SKM-1 (cell line): Measurements from ENCODE around the gene TTC21B.

ENCODE experiments used
- DNase-seq: peaks from one replicate; lab custom pipeline; 2025; ENCODE audit not compliant: unreplicated experiment; lab: John Stamatoyannopoulos, UW

TTC21B gene

DNA sequence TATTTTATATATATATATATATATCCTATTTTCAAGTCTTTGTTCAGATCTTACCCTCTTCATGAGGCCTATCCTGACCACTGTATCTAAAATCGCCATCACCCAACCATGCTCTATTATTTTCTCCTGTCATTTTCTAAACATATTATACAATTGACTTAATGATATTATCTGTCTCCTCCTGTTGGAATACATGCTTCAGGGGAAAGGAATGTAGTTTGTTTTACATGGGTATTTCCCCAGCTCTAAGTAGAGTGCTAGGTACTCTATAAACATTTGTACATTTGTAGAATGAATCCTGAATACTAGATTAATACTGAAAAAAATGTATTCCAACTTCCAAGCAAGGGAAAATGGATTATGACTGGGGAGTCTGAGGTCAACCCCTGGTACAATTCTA is 26.2 kb downstream of the TTC21B start:
- DNase-seq, result no peak

DNA sequence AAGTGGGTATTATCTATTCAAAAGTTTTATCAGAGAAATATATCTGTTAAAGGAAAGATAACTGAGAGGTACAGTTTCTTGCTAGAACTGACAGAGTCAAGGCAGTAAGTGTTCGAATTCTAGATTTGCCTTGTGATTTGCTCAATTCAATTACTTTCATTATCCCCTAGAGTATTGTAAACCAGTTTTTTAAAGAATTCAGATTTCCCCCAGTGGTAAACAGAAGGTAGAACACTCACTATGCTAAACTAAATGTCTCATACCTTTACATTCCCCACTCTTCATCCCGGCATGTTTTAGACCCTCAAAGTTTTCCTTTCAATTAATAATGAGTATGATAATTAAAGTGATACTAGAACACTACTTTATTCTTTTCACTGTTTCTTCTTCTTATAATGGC is 28.6 kb downstream of the TTC21B start:
- DNase-seq, result no peak

DNA sequence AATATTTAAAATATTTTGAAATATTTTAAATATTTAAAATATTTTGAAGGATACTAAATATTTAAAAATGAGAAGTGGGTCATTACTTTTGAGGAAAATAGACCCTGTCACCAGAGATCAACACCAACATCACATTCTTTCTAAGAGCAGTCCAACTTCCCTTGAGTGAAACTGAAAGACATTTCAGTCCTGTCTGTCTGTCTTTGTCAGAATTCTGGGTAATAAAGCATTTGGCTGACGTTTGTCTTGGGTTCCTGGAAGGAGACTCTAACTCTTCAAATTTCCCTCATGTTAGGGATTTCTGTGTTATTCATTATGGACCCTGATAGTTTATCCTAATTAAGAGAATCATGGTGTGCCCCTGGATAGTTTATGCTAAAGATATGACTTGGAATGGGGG is 32.8 kb downstream of the TTC21B start:
- DNase-seq, result no peak

DNA sequence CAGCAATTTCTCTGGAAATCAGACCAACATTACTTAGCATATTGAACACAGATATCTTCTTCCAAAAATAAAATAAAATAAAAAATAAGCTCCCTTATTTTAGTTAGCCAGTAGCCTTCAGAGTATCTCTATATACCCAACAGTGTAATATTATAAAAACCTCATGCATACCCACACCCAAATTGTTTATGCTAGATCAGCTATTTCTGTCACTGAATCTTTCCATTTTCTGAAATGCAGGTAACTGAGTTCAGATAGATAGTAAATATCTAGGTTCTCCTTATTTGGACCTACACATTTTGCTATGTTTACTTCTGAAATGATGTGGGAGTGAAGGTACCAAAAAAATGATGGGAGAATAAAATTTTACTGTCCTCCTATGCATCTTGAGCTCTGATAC is 39.9 kb downstream of the TTC21B start:
- no peak for DNase-seq

DNA sequence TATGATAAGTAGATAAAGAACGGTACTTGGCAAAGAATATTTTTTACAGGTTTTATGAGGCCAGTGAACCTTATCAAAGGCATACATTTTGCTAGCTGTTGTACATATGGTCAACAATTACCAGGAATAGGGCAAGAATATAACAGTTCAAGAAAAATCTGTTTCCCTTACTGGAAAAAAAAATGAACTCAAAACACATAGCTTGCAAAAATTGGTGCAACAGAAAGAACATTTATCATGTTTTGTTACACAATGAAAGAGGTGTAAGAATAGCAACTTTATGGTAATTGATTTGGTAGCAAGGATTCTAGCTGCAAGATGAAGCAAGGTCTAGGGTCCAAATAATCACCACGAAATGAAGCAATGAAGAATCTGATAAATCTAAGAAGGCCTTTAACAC is 41.6 kb downstream of the TTC21B start:
- DNase-seq, result no peak

DNA sequence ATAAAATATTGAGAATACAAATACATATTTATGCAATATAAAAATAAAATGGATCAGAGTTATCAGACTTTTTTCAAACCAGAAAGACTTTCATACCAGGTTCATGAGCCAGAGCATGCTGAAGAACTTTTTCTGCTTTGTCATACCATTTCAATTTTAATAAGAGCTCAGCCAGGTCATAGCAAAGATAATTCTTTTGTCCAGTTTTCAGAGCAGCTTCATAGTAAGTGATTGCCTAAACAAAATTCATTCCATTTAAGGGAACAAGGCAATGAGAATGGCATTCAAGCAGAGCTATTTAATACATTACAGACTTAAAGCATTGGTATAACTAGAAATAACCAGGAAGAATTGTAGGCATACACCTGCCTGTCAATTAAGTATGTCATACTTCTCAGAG is 42.3 kb downstream of the TTC21B start:
- no peak for DNase-seq

DNA sequence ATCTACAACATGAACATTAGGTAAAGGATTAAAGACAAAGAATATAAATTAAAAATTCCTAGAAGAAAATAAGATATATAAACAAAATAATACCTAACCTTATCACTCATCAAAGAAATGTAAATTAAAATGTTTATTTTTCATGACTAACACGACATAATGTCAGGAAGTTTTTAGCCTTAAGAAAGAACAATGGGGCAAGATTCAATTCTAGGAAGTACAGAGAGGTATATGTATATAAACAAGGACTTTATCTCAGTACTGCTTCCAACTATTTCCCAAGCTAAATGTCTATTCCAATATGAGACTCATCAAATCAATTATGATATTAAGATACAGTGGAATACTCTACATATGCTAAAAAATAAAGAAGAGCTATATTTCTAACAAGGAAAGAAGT is 44.1 kb downstream of the TTC21B start:
- DNase-seq, result no peak

DNA sequence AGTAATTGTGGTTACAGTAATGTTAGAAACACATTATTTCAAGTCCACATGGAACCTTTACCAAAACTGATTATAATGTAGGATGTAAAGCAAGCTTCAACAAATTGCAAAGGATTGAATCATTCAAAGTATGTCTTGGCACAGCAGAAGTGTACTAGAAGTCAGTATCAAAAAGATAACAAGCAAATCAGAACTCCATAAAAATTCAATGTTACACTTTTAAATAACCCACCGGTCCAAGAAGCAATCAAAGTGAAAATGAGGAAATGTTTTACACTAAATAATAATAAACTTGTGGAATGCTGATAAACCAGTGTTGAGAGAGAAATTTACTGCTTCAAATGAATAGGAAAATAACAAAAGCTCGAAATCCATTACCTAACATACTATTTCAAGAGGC is 47.7 kb downstream of the TTC21B start:
- no peak for DNase-seq

DNA sequence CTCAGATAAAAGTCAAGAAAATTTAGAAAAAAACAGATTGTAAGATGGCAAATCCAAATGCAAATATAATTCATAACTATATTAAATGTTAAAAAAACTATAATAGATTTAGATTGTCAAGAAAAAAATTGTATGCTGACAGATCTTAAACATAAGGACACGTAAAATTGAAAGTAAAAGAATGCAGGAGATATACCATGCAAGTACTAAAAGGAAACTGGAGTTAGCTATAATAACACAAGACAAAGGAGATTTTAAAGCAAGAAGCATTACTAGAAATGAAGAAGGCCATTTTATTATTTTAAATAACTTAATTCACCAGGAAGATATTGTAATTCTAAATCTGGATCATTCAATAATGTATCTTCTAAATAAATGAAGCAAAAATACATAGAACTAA is 48.3 kb downstream of the TTC21B start:
- no peak for DNase-seq

DNA sequence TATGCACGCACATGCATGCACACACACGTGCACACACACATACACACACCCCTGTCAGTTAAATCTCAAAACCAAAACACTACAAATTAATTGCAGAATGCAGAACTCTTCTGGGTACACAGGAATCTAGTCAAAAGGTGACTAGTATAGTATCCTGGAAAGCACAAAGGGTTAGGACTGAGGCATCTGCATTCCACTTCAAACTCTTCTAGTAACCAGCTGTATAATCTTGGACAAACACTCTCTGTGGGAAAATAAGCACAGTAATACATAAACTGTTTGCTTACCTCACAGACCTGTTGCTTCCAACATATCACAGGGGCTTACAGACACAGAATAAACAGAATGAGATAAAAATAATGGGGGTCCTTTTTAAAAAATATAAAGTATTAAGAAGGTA is 49.1 kb downstream of the TTC21B start:
- no peak for DNase-seq

DNA sequence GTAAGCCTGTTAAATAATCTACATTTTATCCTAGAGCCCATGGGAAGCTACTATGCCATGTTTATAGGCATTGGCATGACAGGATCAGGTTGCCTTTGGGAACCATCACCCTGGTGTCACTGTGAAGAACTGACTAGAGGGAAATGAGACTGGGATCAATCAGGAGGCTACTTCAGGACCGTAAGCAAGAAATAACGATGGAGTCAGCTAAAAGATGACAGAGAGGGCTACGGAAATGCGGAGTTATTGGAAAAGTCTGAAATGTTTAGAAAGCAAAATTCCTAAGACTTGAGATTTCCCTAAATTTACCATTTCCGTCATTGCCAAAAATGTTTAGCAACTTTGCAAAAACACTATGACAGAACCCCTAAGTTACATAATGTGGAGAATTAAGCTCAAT is 50.2 kb downstream of the TTC21B start:
- no peak for DNase-seq

DNA sequence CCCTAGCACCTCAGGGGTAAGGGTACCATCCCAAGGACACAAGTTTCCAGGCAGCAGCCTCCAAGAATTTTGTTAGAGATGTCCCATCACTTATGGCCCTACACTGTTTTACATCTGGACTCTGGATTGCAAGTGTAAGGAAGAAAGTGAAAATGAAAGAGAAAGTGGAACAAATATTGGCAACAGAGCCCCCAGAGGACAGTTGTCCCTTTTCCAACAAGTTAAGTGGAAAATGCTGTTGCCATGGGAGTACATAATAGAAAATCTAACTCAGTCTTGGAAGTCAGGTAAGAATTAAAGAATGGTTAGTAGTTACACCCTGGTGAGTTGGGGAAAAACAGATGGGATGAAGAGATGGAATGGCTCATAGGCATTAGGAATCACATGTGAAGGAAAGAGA is 50.6 kb downstream of the TTC21B start:
- no peak for DNase-seq

DNA sequence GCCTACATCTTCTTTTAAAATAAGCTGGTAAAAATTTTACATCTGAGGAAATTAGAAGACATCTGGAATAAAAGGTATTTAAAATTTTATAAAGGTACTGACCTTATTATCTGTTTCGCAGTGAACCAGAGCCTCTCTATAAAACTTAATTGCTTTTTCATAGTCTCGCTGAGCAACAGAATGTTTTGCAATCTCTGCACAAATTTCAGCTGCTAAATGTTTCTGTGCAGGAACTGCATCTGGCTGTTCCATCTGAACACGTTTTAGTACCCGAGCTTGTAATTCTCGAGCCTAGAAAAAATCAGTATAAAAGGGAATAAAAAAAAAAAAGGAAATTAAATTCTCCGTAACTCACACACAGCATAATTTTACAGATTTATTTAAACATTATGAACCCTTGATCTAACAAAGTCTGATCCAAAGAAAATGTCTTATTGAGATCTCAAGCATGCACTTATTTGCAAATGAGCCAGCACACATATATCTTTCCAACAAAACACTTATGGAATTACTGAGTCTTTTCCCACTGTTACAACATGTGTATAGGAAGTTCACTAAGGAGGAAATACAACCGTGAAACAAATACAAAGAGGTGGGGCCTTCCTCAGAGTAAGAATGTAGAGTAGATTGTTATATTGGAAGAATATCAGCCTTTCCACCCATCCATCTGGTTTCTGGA is 51.8 kb downstream of the TTC21B start:
- DNase-seq, result no peak

DNA sequence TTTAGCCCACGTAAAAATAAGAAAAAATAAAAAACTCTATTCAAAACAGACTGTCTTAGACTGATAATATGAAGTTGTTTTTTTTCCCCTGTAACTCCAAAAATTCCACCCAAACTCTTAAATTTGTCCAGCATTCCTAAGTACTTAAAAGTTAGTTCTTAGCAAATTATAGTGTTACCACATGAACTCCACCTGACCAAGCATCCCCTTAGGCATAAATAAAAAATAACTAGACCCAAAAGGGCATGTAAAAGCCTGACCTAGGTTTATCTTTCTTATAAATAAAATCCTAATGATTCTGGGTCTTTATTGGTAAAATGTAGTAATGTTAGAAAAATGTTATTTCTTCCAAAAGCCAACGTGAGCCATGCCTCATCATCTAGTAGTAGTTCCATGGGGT is 54.3 kb downstream of the TTC21B start:
- DNase-seq, result no peak

DNA sequence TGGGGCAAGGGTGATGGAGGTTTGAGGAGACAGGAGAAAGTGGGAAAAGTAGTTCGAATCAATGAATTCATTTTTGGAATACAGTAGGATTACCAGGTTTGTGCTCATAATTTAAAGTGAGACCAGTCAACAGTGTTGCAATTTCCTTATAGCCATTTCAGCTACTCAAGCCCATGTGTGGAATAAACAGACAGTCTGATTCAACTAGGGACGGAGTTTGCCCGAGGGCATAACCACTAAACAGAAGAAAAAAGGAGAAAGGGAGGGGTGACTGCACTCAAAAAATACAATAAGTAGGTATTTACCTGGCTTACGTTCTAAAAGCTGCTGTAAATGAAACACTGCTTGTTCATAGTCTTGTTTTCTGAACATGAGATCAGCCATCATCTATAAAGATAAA is 55.2 kb downstream of the TTC21B start:
- DNase-seq, result no peak

DNA sequence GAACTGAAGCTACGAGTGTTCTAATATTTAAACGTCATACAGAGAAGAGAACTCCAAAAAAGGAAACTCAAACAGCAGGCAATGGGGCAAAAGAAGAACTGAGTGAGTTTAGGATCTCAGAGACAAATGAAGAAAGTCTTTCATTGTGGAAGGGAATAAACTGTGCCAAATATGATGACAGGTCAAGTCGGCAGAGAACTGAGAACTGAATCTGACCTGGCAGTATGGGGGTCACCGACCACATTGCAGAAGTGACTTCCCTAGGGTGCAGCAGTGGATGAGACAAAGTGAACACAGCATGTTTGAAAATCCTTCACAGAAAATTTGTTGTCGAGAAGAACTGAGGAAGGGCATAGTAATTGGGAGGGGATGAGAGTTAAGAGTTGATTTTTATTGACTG is 55.9 kb downstream of the TTC21B start:
- DNase-seq, result peak; percentile 36

DNA sequence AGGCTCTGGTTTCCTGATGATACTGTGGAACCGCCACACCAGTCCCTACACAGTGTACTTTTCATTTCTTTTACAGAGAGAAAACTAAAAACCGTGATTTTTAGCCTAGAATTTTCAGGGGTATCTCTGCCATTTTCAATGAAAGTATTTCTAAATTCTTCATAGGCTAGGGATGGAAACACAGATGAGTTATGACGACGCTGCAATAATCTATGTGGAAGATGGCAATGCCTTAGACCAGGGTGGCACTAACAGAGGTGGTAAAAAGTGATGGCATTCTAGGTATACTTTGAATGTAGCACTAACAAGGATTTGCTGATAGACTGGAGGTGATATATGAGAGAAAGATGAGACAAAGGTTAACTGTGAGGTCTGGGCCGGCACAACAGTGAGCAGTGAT is 56.5 kb downstream of the TTC21B start:
- DNase-seq, result no peak

DNA sequence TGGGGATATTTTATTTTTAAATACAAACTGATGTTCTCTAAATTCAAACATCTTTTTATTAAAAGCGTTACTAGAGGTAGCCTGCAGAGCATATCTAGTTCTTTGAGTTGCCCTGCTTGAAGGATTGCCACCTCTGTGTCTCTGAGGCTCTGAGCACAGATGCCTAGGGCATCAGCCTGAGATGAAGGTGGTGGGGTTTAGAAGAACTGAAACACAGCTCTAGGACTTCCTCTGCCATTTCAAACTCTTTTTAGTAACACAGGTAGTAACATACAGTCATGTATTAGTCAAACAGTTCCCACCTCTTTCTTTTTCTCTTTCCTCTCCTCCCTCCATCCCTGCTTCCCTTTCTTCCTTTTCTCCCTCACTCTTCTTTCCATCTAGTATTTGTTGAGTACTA is 57.6 kb downstream of the TTC21B start:
- DNase-seq, result no peak

DNA sequence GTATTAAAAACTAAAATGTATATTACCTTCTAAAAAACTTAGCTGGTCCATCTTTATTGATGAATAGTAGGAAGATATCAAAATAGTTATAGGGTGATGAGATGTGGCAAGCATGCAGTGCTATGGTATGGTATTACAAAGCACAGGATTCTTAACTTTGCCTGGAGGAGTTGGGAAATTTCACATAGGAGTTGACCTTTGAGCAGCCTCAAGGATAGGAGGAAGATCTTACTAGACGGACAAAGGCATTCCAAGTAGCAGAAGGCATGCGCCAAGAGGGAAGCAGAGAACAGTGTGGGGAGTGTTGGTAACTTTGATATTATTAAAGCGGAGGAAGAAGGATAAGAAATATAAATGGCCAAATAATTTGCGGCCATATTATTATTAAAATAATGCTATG is 60.0 kb downstream of the TTC21B start:
- DNase-seq, result no peak

DNA sequence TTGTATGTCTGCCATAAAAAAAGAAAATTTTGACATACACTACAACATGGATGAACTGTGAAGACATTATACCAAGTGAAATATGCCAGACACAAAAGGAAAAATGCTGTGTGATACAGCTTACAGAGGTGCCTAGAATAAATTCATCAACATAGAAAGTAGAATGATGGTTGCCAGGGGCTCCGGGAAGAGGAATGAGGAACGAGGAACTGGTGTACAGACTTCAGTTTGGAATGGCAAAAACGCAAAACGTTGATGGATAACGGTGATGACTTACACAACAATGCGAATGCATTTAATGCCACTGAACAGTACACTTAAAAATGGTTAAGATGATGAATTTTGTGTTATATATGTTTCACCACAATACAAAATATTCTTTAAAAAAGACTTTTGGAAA is 61.0 kb downstream of the TTC21B start:
- no peak for DNase-seq

DNA sequence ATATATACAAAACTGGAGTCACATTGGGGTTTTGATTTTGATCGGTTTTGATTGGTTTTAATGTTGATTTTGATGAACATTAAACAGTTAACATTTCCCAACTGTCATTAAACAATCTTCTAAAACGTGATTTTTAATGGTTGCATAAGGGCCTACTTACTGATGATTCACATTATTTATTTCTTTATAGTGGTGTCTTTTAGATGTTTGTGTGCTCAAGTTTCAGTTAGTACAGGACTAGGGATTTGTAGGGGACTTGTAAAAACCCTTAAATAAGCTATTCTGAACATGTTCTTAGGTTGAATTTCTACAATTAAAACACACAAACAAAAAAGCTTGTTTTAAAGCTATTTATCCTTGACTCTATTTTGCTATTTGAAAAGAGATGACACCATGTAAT is 61.6 kb downstream of the TTC21B start:
- DNase-seq, result no peak

DNA sequence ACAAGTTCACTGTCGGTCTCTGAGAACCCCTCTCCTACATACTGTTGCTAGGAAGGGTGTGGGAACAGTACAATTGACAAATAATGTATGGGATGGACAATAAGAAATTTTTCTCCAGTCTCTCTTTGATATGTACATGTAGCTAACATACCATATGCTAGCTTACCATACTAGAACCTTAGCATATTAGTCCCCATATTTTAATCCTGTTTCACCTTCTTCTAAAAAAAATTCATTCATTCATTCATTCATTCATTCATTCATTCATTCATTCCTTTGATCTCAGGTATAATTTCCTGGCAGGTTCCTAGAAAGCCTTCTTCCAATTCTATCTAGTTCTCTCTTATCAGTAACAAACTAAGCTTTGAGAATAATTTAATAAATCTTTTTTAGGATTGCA is 62.2 kb downstream of the TTC21B start:
- no peak for DNase-seq

DNA sequence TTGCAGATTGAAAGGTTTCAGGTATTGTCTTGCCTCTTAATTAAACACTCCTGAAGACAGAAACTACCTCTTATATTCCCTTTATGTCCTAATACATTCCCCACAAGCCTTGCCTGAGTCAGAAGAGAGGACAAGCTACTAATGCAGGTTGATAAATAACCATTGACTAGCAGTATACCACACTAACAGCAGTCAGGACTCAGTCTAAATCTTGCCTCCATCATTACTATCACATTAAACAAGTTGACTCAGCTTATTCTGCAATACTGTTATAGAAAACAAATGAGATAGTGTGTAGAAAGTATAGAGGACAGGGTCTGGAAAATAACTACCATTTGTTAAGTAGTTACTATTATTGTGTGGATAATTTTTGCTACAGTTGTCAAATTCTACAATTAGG is 63.8 kb downstream of the TTC21B start:
- no peak for DNase-seq

DNA sequence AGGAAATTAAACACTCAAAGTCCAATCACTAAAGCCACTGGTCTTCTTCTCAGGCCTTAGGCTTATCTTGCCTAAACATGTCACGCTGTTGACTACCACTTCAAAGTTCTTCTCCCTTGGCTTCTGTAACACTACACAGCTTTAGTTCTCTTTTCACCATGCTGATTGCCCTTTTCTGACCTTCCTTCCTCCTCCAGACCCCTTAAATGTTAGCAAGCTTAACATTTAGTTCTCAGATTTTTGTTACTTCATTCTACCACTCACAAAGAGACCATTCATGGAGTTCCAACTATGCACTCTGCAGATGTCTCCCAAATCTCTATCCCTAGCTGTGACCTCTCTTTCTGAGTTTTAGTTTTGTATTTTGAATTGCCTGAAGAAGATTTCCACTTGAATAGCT is 64.4 kb downstream of the TTC21B start:
- no peak for DNase-seq
